Esophagus squamous epithelium (tissue), 5 donors: Measurements from ENCODE around the gene DNAH2. TPM values are rescaled to one million over a fixed set of nuclear protein-coding genes. Genes with fewer than 3 reads are reported as not detected.

Experiments
- DNase-seq: peaks from one replicate; lab custom pipeline; 2025; lab: John Stamatoyannopoulos, UW
- H3K27ac ChIP-seq, 4 donors: fragments of 200-600 bp; sonication (generic); one replicate each; pipeline ENCODE4 v1.5.1; 2016 to 2019; ENCODE audit warnings: mild to moderate bottlenecking in 1 of 4
- H3K27me3 ChIP-seq, 4 donors: fragments of 200-600 bp; sonication (generic); 1 replicate in 3 of 4; 2 replicates in 1 of 4; pipeline versions ENCODE4 v1.5.1 to v1.6.0; 2017 to 2021; ENCODE audit warnings: antibody characterized with exemption in 1 of 4
- H3K36me3 ChIP-seq, 3 donors: fragments of 200-600 bp; sonication (generic); one replicate each; pipeline ENCODE4 v1.5.1; 2016 to 2019
- H3K4me1 ChIP-seq, 3 donors: fragments of 200-600 bp; sonication (generic); one replicate each; pipeline ENCODE4 v1.5.1; 2017 to 2019
- H3K4me3 ChIP-seq, 4 donors: fragments of 200-600 bp; sonication (generic); 1 replicate in 3 of 4; 2 replicates in 1 of 4; pipeline ENCODE4 v1.5.1; 2016 to 2019; ENCODE audit warnings: mild to moderate bottlenecking in 2 of 4, moderate library complexity in 1 of 4
- H3K9me3 ChIP-seq, 3 donors: fragments of 200-600 bp; sonication (generic); one replicate each; pipeline ENCODE4 v1.5.1; 2016 to 2019
- POLR2A ChIP-seq, 4 donors: fragments of 450-650 bp; IDR thresholded peaks; one replicate each; pipeline ENCODE4 v1.6.1; 2017; ENCODE audit warnings: antibody characterized with exemption in 4 of 4, mild to moderate bottlenecking in 4 of 4, moderate library complexity in 3 of 4
- WGBS, 2 donors: methylation state at CpG; one replicate each; pipeline ENCODE4 v1.1.5; 2018; 5-methylcytosine and 5-hydroxymethylcytosine counted together
- intact Hi-C: fragments of 100-400 bp; cut with DNase I; formaldehyde crosslinking; loops from one replicate; pipeline ENCODE4 v1.15.0; 2022
- total RNA-seq, 4 donors: library from RNA; depleted of rRNA; stranded (reverse); fragments of >200 nt; gene quantifications; one replicate each; pipeline ENCODE4 v1.1.0, GENCODE V29; 2016
- TF ChIP-seq, protein P1 (sequence below), 6 experiments: fragments of 450-650 bp in 4 of 6; fragments of 200-600 bp in 2 of 6; sonication (generic) in 2 of 6; IDR thresholded peaks; one replicate each; pipeline ENCODE4 v1.5.1; 2016 to 2019; ENCODE audit warnings: antibody characterized with exemption in 6 of 6, mild to moderate bottlenecking in 4 of 6, moderate library complexity in 4 of 6
- donor health status: DM: yes; HTN: yes; CAD: no.

DNAH2 gene
- total RNA-seq, 4 donors from 2014 or later = under 0.01 to 0.04 (median 0.03) TPM; not detected in 1

DNA sequence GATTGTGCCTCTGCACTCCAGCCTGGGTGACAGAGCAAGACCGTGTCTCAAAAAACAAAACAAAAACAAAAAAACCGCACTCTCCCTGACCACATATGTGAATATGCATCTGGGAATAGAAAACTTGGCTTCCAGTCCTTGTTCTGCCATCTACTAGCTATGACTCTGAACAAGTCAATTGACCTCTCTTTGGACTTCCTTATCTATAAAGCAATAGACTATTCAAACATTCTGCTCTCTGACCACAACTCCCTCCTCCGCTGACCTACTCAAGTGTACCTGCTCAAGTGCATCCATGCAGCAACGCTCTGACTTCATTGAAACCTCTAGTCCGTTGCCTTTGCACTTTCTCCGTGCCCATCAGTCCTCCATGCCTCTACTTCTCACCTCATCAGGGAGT lies 63.9 kb downstream of the DNAH2 start:
- Histone ChIP-seq H3K36me3 (no peaks in the 10 kb centered on the region), H3K4me1 (no peaks in the 10 kb centered on the region), H3K27me3 (peaks cover 0 to 41% (median 0%) of the 10 kb centered on the region in 4 donors), H3K4me3 (no peak overlapping the region), H3K9me3 (no peaks in the 10 kb centered on the region), H3K27ac (no peak overlapping the region)
- TF ChIP-seq, protein P1, sequence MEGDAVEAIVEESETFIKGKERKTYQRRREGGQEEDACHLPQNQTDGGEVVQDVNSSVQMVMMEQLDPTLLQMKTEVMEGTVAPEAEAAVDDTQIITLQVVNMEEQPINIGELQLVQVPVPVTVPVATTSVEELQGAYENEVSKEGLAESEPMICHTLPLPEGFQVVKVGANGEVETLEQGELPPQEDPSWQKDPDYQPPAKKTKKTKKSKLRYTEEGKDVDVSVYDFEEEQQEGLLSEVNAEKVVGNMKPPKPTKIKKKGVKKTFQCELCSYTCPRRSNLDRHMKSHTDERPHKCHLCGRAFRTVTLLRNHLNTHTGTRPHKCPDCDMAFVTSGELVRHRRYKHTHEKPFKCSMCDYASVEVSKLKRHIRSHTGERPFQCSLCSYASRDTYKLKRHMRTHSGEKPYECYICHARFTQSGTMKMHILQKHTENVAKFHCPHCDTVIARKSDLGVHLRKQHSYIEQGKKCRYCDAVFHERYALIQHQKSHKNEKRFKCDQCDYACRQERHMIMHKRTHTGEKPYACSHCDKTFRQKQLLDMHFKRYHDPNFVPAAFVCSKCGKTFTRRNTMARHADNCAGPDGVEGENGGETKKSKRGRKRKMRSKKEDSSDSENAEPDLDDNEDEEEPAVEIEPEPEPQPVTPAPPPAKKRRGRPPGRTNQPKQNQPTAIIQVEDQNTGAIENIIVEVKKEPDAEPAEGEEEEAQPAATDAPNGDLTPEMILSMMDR (IDR thresholded peaks at IDR 0.05) = no peak
- DNase-seq = no peak
- intact Hi-C loops = no loop called here
- 60 to 62% methylated on average over 6 of the region's 6 CpGs for WGBS, 2 donors

DNA sequence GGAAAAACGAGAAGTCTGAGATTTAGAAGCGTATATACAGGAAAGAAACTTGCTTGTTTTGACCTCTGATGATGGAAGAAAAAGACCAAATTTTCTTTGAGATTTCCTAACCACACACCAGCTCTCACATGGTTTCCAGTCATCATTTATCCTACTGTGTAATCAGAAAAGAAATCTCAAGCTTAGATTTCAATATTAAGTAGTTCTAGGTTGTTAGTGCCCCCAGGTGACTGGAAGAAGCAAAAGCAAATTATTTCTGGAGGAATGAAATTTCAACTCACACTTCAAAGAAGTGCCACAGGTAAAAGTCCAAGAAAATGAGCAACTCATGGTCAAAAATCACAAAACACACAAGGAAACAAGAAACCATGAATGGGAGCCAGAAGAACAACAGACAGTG lies 64.7 kb downstream of the DNAH2 start:
- H3K27me3 ChIP-seq = peaks cover 0 to 37% (median 0%) of the 10 kb centered on the region in 4 donors
- DNase-seq = no peak
- no peak overlapping the region for H3K27ac ChIP-seq
- H3K36me3 ChIP-seq = no peaks in the 10 kb centered on the region
- intact Hi-C loops = no loop called here
- WGBS, 2 donors = 54 to 61% methylated on average over 1 to 2 of the region's 2 CpGs
- no peak overlapping the region for H3K4me3 ChIP-seq
- no peaks in the 10 kb centered on the region for H3K4me1 ChIP-seq
- no peak for TF ChIP-seq POLR2A (IDR thresholded peaks at IDR 0.05)
- TF ChIP-seq, protein P1 (IDR thresholded peaks at IDR 0.05) = no peak
- H3K9me3 ChIP-seq = no peaks in the 10 kb centered on the region

DNA sequence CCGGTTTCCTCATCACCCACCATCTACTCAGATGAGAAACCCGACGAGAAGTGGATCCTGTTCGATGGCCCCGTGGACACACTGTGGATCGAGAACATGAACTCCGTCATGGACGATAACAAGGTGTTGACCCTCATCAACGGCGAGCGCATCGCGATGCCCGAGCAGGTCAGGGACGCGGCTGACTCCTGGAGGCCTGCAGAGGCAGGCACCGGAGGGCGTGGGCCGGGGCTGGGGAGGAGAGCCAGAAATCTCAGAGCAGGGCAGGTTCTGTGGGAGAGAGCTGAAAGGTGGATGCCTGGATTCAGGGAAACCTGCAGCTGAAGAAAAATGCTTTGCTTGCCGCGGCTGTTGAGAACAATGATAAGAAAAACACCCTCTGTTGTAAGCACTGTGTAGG lies 69.3 kb downstream of the DNAH2 start:
- Histone ChIP-seq H3K27me3 (peaks cover 0 to 6% (median 0%) of the 10 kb centered on the region in 4 donors), H3K4me3 (no peak overlapping the region), H3K36me3 (no peaks in the 10 kb centered on the region), H3K9me3 (no peaks in the 10 kb centered on the region), H3K4me1 (no peaks in the 10 kb centered on the region), H3K27ac (no peak overlapping the region)
- 60 to 65% methylated on average over 17 to 19 of the region's 21 CpGs for WGBS, 2 donors
- TF ChIP-seq, protein P1 (IDR thresholded peaks at IDR 0.05) = no peak
- no peak for TF ChIP-seq POLR2A (IDR thresholded peaks at IDR 0.05)
- no peak for DNase-seq
- intact Hi-C loops = no loop called here

DNA sequence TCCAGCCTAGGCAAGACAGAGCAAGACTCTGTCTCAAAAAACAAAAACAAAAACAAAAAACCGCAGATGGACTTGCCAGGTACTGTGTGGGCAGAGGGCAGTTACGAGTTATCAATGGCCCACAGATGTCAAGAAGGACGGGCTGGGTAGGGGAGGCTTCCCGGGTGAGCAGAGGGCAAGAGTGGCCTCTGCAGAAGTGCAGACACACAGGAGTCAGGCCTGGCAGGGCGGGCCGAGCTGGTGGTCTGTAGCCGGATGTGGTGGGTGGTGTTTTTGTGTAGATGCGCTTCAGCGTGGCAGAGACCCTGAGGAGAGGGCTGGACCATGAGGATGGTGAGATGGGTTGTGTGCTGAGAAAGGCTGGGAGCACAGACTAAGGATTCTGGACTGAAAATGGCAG lies 71.6 kb downstream of the DNAH2 start:
- no peak overlapping the region for H3K27ac ChIP-seq
- H3K36me3 ChIP-seq = no peaks in the 10 kb centered on the region
- no peak overlapping the region for H3K4me3 ChIP-seq
- no peak for TF ChIP-seq POLR2A (IDR thresholded peaks at IDR 0.05)
- WGBS, 2 donors = 83 to 84% methylated on average over 9 of the region's 9 CpGs
- H3K9me3 ChIP-seq = no peaks in the 10 kb centered on the region
- no peak for DNase-seq
- peaks cover 0 to 3% (median 0%) of the 10 kb centered on the region in 4 donors for H3K27me3 ChIP-seq
- H3K4me1 ChIP-seq = no peaks in the 10 kb centered on the region
- intact Hi-C loops = no loop called here

DNA sequence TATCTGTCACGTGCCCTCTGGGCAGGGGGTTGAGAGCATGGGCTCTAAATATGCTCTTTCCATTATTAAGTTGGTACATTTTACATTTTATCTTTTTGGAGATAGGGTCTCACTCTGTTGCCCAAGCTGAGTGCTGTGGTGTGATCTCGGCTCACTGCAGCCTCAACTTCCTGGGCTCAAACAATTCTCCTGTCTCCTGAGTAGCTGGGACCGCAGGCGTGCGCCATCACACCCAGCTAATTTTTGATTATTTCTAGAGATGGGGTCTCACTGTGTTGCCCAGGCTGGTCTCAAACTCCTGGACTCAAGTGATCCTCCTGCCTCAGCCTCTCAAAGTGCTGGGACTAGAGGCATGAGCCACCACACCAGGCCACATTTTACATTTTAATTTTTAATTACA lies 72.6 kb downstream of the DNAH2 start:
- no peaks in the 10 kb centered on the region for H3K9me3 ChIP-seq
- H3K27ac ChIP-seq = no peak overlapping the region
- 94 to 95% methylated on average over 5 of the region's 5 CpGs for WGBS, 2 donors
- no peaks in the 10 kb centered on the region for H3K36me3 ChIP-seq
- H3K4me3 ChIP-seq = no peak overlapping the region
- intact Hi-C loops = no loop called here
- TF ChIP-seq, protein P1 (IDR thresholded peaks at IDR 0.05) = no peak
- TF ChIP-seq POLR2A (IDR thresholded peaks at IDR 0.05) = no peak
- H3K27me3 ChIP-seq = peaks cover 0 to 6% (median 0%) of the 10 kb centered on the region in 4 donors
- no peaks in the 10 kb centered on the region for H3K4me1 ChIP-seq
- DNase-seq = no peak

DNA sequence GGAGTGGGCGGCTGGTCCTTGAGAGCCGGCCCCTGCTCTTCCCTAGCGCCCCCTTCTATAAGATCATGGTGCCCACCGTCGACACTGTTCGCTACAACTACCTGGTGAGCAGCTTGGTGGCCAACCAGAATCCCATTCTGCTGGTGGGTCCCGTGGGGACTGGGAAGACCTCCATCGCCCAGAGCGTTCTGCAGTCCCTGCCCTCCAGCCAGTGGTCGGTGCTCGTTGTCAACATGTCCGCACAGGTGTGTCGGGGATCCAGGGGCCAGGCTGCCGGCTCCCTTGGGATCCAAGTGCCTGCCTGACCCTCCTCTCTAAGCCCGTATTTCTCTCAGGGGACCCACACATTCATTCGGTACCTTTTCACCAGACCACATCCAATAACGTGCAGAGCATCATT lies 75.1 kb downstream of the DNAH2 start:
- H3K27me3 ChIP-seq = peaks cover 0 to 12% (median 0%) of the 10 kb centered on the region in 4 donors
- no peaks in the 10 kb centered on the region for H3K36me3 ChIP-seq
- H3K4me3 ChIP-seq = no peak overlapping the region
- intact Hi-C loops = no loop called here
- TF ChIP-seq, protein P1 (IDR thresholded peaks at IDR 0.05) = no peak
- TF ChIP-seq POLR2A (IDR thresholded peaks at IDR 0.05) = no peak
- 88 to 93% methylated on average over 13 to 17 of the region's 17 CpGs for WGBS, 2 donors
- no peak overlapping the region for H3K27ac ChIP-seq
- H3K9me3 ChIP-seq = no peaks in the 10 kb centered on the region
- no peaks in the 10 kb centered on the region for H3K4me1 ChIP-seq
- no peak for DNase-seq
